ENCODE data around the gene GREB1L.

Gene GREB1L

GRCh38 chr18:21386523-21387240, 144.7 kb downstream of the GREB1L start:
- DNase-seq = no peak

DNA sequence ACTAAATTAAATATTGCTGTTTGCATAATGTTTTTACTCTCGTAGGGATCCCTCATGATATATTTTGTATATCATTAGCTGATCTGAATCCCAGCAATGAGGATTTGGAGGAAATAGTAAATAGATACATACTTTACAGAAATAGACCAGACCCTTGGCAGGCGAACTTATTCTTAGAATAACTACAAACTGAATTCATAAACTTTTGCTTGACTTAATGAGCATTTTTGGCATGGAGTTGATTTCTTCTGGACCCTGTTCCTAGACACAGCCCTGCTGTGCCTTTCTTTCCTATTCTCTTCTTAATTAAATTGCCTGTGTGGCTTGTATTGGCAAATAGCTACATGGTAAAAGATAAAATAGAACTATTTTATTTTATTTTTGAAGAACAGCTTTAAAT, 145.9 kb downstream of the GREB1L start:
- DNase-seq = no peak

- no peak for DNase-seq
Measured at GRCh38 chr18:21389283-21389682, 147.3 kb downstream of the GREB1L start.

DNA sequence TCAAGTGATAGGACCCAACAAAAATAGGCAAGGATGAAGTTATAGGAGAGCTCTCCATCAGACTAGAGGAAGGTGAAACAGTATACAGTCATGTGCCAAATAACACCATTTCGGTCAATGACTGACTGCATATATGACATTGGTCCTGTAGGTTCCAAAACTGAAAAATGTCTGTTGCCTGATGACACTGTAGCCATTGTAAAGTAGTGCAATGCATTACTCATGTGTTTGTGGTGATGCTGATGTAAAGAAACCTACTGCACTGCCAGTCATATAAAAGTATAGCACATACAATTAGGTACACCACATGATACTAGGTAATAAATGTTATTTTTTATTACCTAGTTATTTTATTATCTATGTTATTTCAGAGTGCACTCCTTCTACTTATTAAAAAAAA, 147.9 kb downstream of the GREB1L start:
- no peak for DNase-seq

GRCh38 chr18:21391074-21391673, 149.1 kb downstream of the GREB1L start:
- no peak for DNase-seq

DNA sequence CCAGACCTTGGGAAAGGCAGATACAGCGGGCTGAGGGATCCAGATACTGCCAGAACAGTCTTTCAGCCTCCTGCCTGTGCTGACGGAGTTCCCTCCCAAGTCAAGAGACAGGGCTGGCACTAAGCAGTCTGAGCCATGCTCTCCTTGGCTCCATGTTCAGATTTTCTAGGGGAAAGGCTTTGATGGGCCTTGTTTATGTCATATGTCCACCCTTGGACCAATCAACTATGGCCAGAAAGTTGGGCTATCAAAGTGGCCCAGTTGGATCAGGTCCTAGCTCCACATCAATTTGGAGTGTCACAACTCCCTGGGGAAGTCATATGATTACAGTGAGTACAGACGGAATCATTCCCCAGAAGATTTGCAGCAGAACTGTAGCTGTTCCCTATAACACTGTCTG, 152.0 kb downstream of the GREB1L start:
- no peak for DNase-seq

GRCh38 chr18:21398121-21398520, 156.1 kb downstream of the GREB1L start:
- no peak for DNase-seq

- DNase-seq = no peak
Measured at GRCh38 chr18:21402272-21402671, 160.2 kb downstream of the GREB1L start.

- DNase-seq = no peak
Measured at GRCh38 chr18:21404426-21404825, 162.4 kb downstream of the GREB1L start.

DNA sequence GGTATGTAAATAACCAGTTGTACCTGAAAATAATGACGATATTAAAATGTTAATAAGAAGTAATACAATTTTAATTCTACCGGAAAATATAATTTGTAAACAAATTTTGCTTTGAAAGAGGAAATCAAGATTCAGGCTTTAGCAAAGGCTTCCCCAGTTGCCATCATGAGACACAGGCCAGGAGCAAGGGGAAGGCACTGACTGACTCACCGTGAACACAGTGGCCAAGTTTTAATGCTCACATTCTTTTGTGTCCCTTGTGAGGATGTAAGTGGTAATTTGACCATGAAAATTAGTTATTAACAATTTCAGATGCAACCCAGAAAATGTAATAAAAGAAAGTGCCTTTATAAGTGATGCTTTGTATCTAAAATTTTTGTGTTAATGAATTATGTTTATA, 164.1 kb downstream of the GREB1L start:
- no peak for DNase-seq

DNA sequence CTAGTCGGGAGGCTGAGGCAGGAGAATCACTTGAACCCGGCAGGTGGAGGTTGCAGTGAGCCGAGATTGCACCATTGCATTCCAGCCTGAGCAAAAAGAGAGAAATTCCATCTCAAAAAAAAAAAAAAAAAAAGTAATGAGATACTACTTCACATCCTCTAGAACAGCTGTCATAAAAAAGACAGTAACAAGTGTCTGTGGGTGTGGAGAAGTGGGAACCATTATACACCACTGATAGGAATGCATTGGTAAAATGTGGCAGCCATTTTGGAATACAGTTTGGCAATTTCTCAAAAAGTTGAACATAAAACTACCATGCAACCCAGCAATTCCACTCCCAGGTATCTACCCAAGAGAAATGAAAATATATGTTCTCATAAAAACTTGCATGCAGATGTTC, 166.6 kb downstream of the GREB1L start:
- no peak for DNase-seq

DNA sequence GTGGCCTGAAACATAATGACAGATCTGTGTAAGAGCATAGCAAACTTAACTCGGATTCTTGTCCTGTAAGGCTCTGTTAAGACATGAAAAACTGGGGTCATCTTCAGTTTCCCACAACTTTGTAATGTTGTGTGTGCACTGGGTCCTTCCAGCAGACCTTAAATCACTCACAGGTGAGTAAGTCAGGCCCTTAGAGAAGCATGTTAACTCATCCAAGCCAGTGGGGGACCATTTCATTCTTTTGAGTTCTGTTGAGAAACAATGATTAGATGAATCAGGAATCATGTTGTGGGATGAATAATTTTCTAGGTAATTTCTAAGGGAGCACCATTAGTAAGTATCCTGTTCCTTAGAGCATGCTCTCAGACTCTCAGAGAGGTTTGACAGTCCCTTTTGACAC, 191.4 kb downstream of the GREB1L start:
- no peak for DNase-seq

- no peak for DNase-seq
Measured at GRCh38 chr18:21439431-21439846, 197.4 kb downstream of the GREB1L start.

GRCh38 chr18:21441670-21442069, 199.6 kb downstream of the GREB1L start:
- DNase-seq = no peak

GRCh38 chr18:21443776-21444464, 201.9 kb downstream of the GREB1L start:
- DNase-seq = no peak

DNA sequence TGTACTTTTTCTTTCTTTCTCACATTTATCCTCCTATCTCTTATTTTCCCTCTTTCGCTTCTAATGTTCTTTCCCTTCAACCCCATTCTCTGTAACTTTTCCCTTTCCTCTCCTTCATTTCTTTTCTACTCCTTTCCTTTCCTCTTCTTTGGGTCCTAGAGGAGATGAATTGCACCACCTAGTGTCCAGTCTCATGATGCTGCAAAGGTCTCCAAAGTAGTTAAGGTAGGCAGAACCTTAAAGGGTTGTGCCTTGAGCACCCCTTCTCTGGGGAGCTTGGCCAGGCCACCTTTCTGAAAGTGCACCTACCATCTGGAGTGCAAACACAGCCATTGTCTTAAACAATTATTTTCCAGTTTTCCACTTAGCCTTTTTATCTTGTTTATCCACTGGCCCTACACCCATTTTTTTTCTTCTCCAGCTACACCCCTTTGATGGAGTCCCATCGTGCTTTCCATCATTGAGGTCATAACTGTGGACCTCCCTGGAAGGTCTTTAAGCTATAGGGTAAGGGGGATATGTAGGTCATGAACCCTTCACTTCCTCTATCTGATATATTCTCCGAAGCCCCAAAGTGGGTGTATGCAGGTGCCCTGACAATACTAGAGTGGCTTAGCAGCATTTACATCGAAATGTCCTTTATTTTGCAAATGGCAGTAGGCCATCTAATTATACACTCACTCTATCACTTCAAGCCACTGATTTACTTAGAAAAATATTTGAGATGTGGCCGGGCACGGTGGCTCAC, 202.6 kb downstream of the GREB1L start:
- no peak for DNase-seq

GRCh38 chr18:21448299-21448698, 206.3 kb downstream of the GREB1L start:
- no peak for DNase-seq

DNA sequence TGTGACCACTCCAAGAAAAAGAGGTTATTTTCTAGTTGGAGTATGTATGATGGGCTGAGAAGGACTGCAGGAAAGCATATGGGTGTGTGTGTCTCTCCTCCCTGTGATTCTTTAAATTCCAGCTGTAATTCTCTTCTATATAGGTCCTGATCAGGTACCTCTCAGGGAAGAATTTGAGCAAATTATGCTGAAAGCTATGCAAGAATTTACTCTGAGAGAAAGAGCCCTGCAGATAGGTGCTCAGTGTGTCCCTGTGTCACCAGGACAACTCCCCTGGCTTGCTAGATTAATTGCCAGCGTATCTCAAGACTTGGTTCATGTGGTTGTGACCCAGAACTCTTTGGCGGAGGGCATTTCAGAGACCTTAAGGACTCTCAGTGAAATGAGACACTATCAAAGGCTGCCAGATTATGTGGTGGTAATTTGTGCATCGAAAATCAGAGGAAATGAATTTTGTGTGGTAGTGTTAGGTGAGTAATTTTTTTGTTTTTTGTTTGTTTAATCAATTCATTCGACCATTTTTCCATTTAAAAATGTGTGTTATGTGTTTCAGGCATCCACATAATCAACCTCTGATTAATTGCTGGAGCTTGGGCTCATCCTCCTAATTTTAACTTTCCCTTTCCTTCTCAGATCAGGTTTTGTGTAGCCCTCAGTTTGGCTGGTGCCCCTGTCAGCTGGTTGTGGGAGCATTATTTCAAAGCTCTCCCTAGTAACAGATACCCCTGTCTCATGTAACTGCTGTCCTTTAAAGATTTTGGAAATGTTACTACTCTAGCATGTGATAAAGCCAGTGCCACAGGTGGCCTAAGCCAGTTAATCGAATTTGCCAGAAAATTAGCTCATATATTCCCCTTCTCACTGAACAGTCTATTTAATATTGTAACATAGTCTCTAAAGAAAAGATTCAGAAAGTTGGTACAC, 207.6 kb downstream of the GREB1L start:
- no peak for DNase-seq

DNA sequence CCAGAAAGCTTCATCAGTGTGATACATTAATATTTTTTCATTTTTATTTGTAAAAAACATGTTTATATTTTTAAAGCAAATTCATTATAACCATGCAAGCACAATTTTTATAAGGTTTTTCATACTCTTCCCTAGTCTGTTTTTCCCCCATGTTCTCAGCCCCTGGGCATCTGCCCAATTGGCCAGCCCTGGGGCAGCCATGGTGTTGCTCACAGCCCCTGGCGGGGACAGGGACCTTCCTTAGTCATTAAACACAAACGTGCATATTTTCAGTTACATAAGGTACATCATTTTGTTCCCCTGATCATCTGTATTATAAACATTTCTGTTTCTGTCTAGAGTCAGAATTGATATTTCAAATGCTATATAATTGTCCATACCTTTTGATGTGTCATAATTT, 208.5 kb downstream of the GREB1L start:
- DNase-seq = no peak

- DNase-seq = no peak
Measured at GRCh38 chr18:21450913-21451312, 208.9 kb downstream of the GREB1L start.

GRCh38 chr18:21451851-21452250, 209.8 kb downstream of the GREB1L start:
- no peak for DNase-seq

- DNase-seq = no peak
Measured at GRCh38 chr18:21452276-21452780, 210.3 kb downstream of the GREB1L start.

Data from activated CD4-positive, CD25-positive, alpha-beta regulatory T cell (primary cell).